Neural cell (in vitro differentiated cells): ENCODE results near the gene ARHGAP45. TPM values are rescaled to one million over a fixed set of nuclear protein-coding genes. Genes with fewer than 3 reads are reported as not detected.

Experiments used
- H2AFZ ChIP-seq: fragments of 200-600, 300-800 bp; sonication (generic), shearing (Covaris generic); 2 replicates; pipeline ENCODE4 v1.6.0; 2014; ENCODE audit warnings: low read depth, mild to moderate bottlenecking, antibody characterized with exemption, low read length, moderate library complexity
- H3F3A ChIP-seq: fragments of 200-600 bp; shearing (Covaris generic); 2 replicates; pipeline ENCODE4 v1.6.1; 2016; ENCODE audit warnings: mild to moderate bottlenecking, moderate library complexity, mixed read lengths, antibody characterized with exemption, low read length; ENCODE audit not compliant: insufficient read depth, poor library complexity, severe bottlenecking
- H3K27ac ChIP-seq: fragments of 200-600, 300-800 bp; sonication (generic), shearing (Covaris generic); 2 replicates; pipeline ENCODE4 v1.5.1; 2014; ENCODE audit warnings: mild to moderate bottlenecking, low read length, moderate library complexity
- H3K27me3 ChIP-seq: fragments of 300-800, 200-600 bp; sonication (generic), shearing (Covaris generic); 2 replicates; pipeline ENCODE4 v1.6.0; 2014; ENCODE audit warnings: mild to moderate bottlenecking, low read depth, low read length, moderate library complexity; ENCODE audit not compliant: insufficient read depth
- H3K36me3 ChIP-seq: fragments of 300-800, 200-600 bp; sonication (generic), shearing (Covaris generic); 2 replicates; pipeline ENCODE4 v1.5.1; 2014; ENCODE audit warnings: mild to moderate bottlenecking, antibody characterized with exemption, low read length, moderate library complexity; ENCODE audit not compliant: insufficient read depth
- H3K4me2 ChIP-seq: fragments of 300-800, 200-600 bp; sonication (generic), shearing (Covaris generic); 2 replicates; pipeline ENCODE4 v1.6.0; 2014; ENCODE audit warnings: mild to moderate bottlenecking, low read length
- H3K4me3 ChIP-seq: fragments of 300-800, 200-600 bp; sonication (generic), shearing (Covaris generic); 2 replicates; pipeline ENCODE4 v1.5.1; 2014; ENCODE audit warnings: mild to moderate bottlenecking, low read length, moderate library complexity
- H3K79me2 ChIP-seq: fragments of 200-600 bp; shearing (Covaris generic); replicated peaks from 2 replicates; pipeline ENCODE4 v1.6.0; 2014; ENCODE audit warnings: mild to moderate bottlenecking, low read length, moderate library complexity; ENCODE audit not compliant: insufficient read depth
- H3K9ac ChIP-seq: fragments of 300-800, 200-600 bp; sonication (generic), shearing (Covaris generic); 2 replicates; pipeline ENCODE4 v1.6.1; 2016; ENCODE audit warnings: mild to moderate bottlenecking, low read length, mixed read lengths
- H3K9me2 ChIP-seq: fragments of 200-600 bp; shearing (Covaris generic); 2 replicates; pipeline ENCODE4 v1.6.1; 2016; ENCODE audit warnings: mild to moderate bottlenecking, low read length, mixed read lengths; ENCODE audit not compliant: insufficient read depth
- H3K9me3 ChIP-seq: fragments of 200-600, 300-800 bp; sonication (generic), shearing (Covaris generic); 2 replicates; pipeline ENCODE4 v1.6.1; 2016; ENCODE audit warnings: mild to moderate bottlenecking, mixed run types, low read length, moderate library complexity, mixed read lengths
- H4K20me1 ChIP-seq: fragments of 200-600 bp; shearing (Covaris generic); 2 replicates; pipeline ENCODE4 v1.6.1; 2016; ENCODE audit warnings: mild to moderate bottlenecking, mixed run types; ENCODE audit not compliant: insufficient read depth
- EP300 ChIP-seq: fragments of 450-650 bp; conservative IDR thresholded peaks from 2 replicates; pipeline ENCODE4 v1.6.1; 2014; ENCODE audit warnings: antibody characterized with exemption, mild to moderate bottlenecking, moderate library complexity; ENCODE audit not compliant: poor library complexity, severe bottlenecking
- EZH2 ChIP-seq: fragments of 200-600, 300-800 bp; shearing (Covaris generic), sonication (generic); IDR thresholded peaks from 2 replicates; pipeline ENCODE4 v1.6.1; 2014; ENCODE audit warnings: antibody characterized with exemption, low read length, borderline replicate concordance, mild to moderate bottlenecking; ENCODE audit not compliant: insufficient read depth, poor library complexity, severe bottlenecking
- MXI1 ChIP-seq: fragments of 450-650 bp; conservative IDR thresholded peaks from 2 replicates; pipeline ENCODE4 v1.6.1; 2014; ENCODE audit warnings: antibody characterized with exemption, mild to moderate bottlenecking; ENCODE audit not compliant: poor library complexity, severe bottlenecking
- POLR2AphosphoS5 ChIP-seq: IDR thresholded peaks from 2 replicates; pipeline ENCODE4 v1.6.1; 2012
- RAD21 ChIP-seq: fragments of 450-650 bp; conservative IDR thresholded peaks from 2 replicates; pipeline ENCODE4 v1.6.1; 2014; ENCODE audit warnings: antibody characterized with exemption, mild to moderate bottlenecking, moderate library complexity
- SMC3 ChIP-seq: fragments of 450-650 bp; conservative IDR thresholded peaks from 2 replicates; pipeline ENCODE4 v1.6.1; 2014; ENCODE audit warnings: antibody characterized with exemption, mild to moderate bottlenecking, moderate library complexity; ENCODE audit not compliant: poor library complexity
- TAF1 ChIP-seq: IDR thresholded peaks from 2 replicates; pipeline ENCODE4 v1.6.1; 2012; ENCODE audit warnings: low read depth
- polyA plus RNA-seq: library from polyadenylated mRNA; depleted of rRNA; stranded (reverse); fragments of >200 nt; gene quantifications from 2 replicates; pipeline ENCODE4 v1.2.3, GENCODE V29; 2014
- small RNA-seq, 3 experiments: library from RNA; depleted of rRNA; stranded (forward); fragments of <200 nt; gene quantifications; one replicate each; pipeline ENCODE3, GENCODE V24; 2012
- TF ChIP-seq, protein P1 (sequence below): fragments of 450-650 bp; IDR thresholded peaks from 2 replicates; pipeline ENCODE4 v1.5.1; 2014; ENCODE audit warnings: antibody characterized with exemption, mild to moderate bottlenecking, moderate library complexity; ENCODE audit not compliant: poor library complexity, severe bottlenecking
- TF ChIP-seq, protein P2 (sequence below): IDR thresholded peaks from 2 replicates; pipeline ENCODE4 v1.6.1; 2012; ENCODE audit warnings: borderline replicate concordance

ARHGAP45 gene
- polyA plus RNA-seq, 1 donor from 2014 or later = 3.3 TPM

DNA sequence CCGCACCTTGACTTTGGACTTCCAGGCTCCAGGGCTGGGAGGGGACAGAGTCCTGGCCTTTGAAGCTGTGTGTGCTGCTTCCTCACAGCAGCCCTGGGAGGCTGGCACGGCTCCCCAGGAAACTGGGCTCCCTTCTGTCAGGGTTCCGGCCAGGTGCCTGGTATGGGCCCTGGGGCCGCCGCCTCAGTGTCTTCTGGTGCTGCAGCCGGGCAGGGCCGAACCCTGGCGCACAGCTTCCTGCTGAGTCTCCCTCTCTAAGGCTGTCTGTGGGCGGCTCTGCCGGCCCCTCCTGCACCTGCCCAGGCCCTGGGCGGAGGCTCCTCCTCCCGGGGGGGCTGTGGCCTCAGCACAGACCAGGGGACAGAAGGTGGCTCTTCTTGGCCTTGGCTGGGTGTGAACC lies 69.2 kb downstream of the ARHGAP45 start:
- no peaks in the 10 kb centered on the region for H3K9me2 ChIP-seq
- H3K9me3 ChIP-seq = no peaks in the 10 kb centered on the region
- no peaks in the 10 kb centered on the region for H3K27me3 ChIP-seq
- no peak overlapping the region for H3K4me2 ChIP-seq
- no peak overlapping the region for H3K9ac ChIP-seq
- no peaks in the 10 kb centered on the region for H3K36me3 ChIP-seq
- H3K27ac ChIP-seq = no peak overlapping the region
- H3K79me2 ChIP-seq = no peaks in the 10 kb centered on the region
- no peaks in the 10 kb centered on the region for H3F3A ChIP-seq
- TF ChIP-seq EZH2 (no peak), RAD21 (no peak), TAF1 (no peak), SMC3 (no peak), EP300 (no peak), MXI1 (no peak), POLR2AphosphoS5 (no peak)
- TF ChIP-seq, protein P1, sequence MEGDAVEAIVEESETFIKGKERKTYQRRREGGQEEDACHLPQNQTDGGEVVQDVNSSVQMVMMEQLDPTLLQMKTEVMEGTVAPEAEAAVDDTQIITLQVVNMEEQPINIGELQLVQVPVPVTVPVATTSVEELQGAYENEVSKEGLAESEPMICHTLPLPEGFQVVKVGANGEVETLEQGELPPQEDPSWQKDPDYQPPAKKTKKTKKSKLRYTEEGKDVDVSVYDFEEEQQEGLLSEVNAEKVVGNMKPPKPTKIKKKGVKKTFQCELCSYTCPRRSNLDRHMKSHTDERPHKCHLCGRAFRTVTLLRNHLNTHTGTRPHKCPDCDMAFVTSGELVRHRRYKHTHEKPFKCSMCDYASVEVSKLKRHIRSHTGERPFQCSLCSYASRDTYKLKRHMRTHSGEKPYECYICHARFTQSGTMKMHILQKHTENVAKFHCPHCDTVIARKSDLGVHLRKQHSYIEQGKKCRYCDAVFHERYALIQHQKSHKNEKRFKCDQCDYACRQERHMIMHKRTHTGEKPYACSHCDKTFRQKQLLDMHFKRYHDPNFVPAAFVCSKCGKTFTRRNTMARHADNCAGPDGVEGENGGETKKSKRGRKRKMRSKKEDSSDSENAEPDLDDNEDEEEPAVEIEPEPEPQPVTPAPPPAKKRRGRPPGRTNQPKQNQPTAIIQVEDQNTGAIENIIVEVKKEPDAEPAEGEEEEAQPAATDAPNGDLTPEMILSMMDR = no peak
- TF ChIP-seq, protein P2, sequence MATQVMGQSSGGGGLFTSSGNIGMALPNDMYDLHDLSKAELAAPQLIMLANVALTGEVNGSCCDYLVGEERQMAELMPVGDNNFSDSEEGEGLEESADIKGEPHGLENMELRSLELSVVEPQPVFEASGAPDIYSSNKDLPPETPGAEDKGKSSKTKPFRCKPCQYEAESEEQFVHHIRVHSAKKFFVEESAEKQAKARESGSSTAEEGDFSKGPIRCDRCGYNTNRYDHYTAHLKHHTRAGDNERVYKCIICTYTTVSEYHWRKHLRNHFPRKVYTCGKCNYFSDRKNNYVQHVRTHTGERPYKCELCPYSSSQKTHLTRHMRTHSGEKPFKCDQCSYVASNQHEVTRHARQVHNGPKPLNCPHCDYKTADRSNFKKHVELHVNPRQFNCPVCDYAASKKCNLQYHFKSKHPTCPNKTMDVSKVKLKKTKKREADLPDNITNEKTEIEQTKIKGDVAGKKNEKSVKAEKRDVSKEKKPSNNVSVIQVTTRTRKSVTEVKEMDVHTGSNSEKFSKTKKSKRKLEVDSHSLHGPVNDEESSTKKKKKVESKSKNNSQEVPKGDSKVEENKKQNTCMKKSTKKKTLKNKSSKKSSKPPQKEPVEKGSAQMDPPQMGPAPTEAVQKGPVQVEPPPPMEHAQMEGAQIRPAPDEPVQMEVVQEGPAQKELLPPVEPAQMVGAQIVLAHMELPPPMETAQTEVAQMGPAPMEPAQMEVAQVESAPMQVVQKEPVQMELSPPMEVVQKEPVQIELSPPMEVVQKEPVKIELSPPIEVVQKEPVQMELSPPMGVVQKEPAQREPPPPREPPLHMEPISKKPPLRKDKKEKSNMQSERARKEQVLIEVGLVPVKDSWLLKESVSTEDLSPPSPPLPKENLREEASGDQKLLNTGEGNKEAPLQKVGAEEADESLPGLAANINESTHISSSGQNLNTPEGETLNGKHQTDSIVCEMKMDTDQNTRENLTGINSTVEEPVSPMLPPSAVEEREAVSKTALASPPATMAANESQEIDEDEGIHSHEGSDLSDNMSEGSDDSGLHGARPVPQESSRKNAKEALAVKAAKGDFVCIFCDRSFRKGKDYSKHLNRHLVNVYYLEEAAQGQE = no peak
- no peaks in the 10 kb centered on the region for H4K20me1 ChIP-seq
- no peak overlapping the region for H3K4me3 ChIP-seq
- H2AFZ ChIP-seq = no peak overlapping the region

Small RNA genes lying within 50 kb of the gene (small RNA-seq; reads per million reads assigned to genes)
- gene RNU6-2 = 0.82 to 121 (median 17.2) reads per million in 3 experiments

Other genes starting within 250 kb of the ARHGAP45 start
- gene PLPPR3, start 245.2 kb upstream of the ARHGAP45 start, polyA plus RNA-seq = 239 and 275 TPM in 2 replicates
- 1.0 and 1.1 TPM in 2 replicates for gene AZU1, start 239.3 kb upstream of the ARHGAP45 start, polyA plus RNA-seq
- 0.54 TPM in 1 of 2 replicates, not detected in the other for gene PRTN3, start 226.2 kb upstream of the ARHGAP45 start, polyA plus RNA-seq
- gene ELANE, start 214.9 kb upstream of the ARHGAP45 start, polyA plus RNA-seq = not detected in 2 replicates
- gene CFD, start 207.5 kb upstream of the ARHGAP45 start, polyA plus RNA-seq = 3.8 and 5.3 TPM in 2 replicates
- gene MED16, start 174.0 kb upstream of the ARHGAP45 start, polyA plus RNA-seq = 13.3 and 17.0 TPM in 2 replicates
- not detected in 2 replicates for gene RNU6-9, start 173.7 kb upstream of the ARHGAP45 start, polyA plus RNA-seq
- 51.2 and 71.8 TPM in 2 replicates for gene R3HDM4, start 153.9 kb upstream of the ARHGAP45 start, polyA plus RNA-seq
- gene KISS1R, start 149.8 kb upstream of the ARHGAP45 start, polyA plus RNA-seq = 0.76 and 5.4 TPM in 2 replicates
- gene ARID3A, start 141.1 kb upstream of the ARHGAP45 start, polyA plus RNA-seq = 5.7 and 11.4 TPM in 2 replicates
- gene WDR18, start 82.8 kb upstream of the ARHGAP45 start, polyA plus RNA-seq = 64.9 and 90.1 TPM in 2 replicates
- 0.46 and 5.0 TPM in 2 replicates for gene GRIN3B, start 66.7 kb upstream of the ARHGAP45 start, polyA plus RNA-seq
- 176 and 208 TPM in 2 replicates for gene TMEM259, start 46.0 kb upstream of the ARHGAP45 start, polyA plus RNA-seq
- not detected in 2 replicates for gene RNU6-2, start 45.6 kb upstream of the ARHGAP45 start, polyA plus RNA-seq
- 42.8 and 45.3 TPM in 2 replicates for gene CNN2, start 40.6 kb upstream of the ARHGAP45 start, polyA plus RNA-seq
- 51.8 and 75.2 TPM in 2 replicates for gene ABCA7, start 27.1 kb upstream of the ARHGAP45 start, polyA plus RNA-seq
- 168 and 172 TPM in 2 replicates for gene POLR2E, start 28.2 kb downstream of the ARHGAP45 start, polyA plus RNA-seq
- gene GPX4, start 36.8 kb downstream of the ARHGAP45 start, polyA plus RNA-seq = 713 and 812 TPM in 2 replicates
- 4.8 and 5.2 TPM in 2 replicates for gene SBNO2, start 107.1 kb downstream of the ARHGAP45 start, polyA plus RNA-seq
- 51.6 and 62.5 TPM in 2 replicates for gene STK11, start 138.6 kb downstream of the ARHGAP45 start, polyA plus RNA-seq
- 18.2 and 24.5 TPM in 2 replicates for gene CBARP, start 170.8 kb downstream of the ARHGAP45 start, polyA plus RNA-seq
- 22.8 and 47.8 TPM in 2 replicates for gene ATP5F1D, start 174.6 kb downstream of the ARHGAP45 start, polyA plus RNA-seq
- 24.8 and 28.3 TPM in 2 replicates for gene MIDN, start 181.4 kb downstream of the ARHGAP45 start, polyA plus RNA-seq
- 1,663 and 1,665 TPM in 2 replicates for gene CIRBP, start 202.2 kb downstream of the ARHGAP45 start, polyA plus RNA-seq
- gene FAM174C, start 208.4 kb downstream of the ARHGAP45 start, polyA plus RNA-seq = 21.7 and 28.4 TPM in 2 replicates
- gene EFNA2, start 218.7 kb downstream of the ARHGAP45 start, polyA plus RNA-seq = 9.8 and 10.3 TPM in 2 replicates